Neural cell (in vitro differentiated cells): ENCODE measurements around the gene TEX11. TPM values are rescaled to one million over a fixed set of nuclear protein-coding genes. Genes with fewer than 3 reads are reported as not detected.

Experiments used
- H2AFZ ChIP-seq: fragments of 200-600, 300-800 bp; sonication (generic), shearing (Covaris generic); 2 replicates; pipeline ENCODE4 v1.6.0; 2014; ENCODE audit warnings: low read depth, mild to moderate bottlenecking, antibody characterized with exemption, low read length, moderate library complexity
- H3F3A ChIP-seq: fragments of 200-600 bp; shearing (Covaris generic); 2 replicates; pipeline ENCODE4 v1.6.1; 2016; ENCODE audit warnings: mild to moderate bottlenecking, moderate library complexity, mixed read lengths, antibody characterized with exemption, low read length; ENCODE audit not compliant: insufficient read depth, poor library complexity, severe bottlenecking
- H3K27ac ChIP-seq: fragments of 200-600, 300-800 bp; sonication (generic), shearing (Covaris generic); 2 replicates; pipeline ENCODE4 v1.5.1; 2014; ENCODE audit warnings: mild to moderate bottlenecking, low read length, moderate library complexity
- H3K27me3 ChIP-seq: fragments of 300-800, 200-600 bp; sonication (generic), shearing (Covaris generic); 2 replicates; pipeline ENCODE4 v1.6.0; 2014; ENCODE audit warnings: mild to moderate bottlenecking, low read depth, low read length, moderate library complexity; ENCODE audit not compliant: insufficient read depth
- H3K36me3 ChIP-seq: fragments of 300-800, 200-600 bp; sonication (generic), shearing (Covaris generic); 2 replicates; pipeline ENCODE4 v1.5.1; 2014; ENCODE audit warnings: mild to moderate bottlenecking, antibody characterized with exemption, low read length, moderate library complexity; ENCODE audit not compliant: insufficient read depth
- H3K4me2 ChIP-seq: fragments of 300-800, 200-600 bp; sonication (generic), shearing (Covaris generic); 2 replicates; pipeline ENCODE4 v1.6.0; 2014; ENCODE audit warnings: mild to moderate bottlenecking, low read length
- H3K4me3 ChIP-seq: fragments of 300-800, 200-600 bp; sonication (generic), shearing (Covaris generic); 2 replicates; pipeline ENCODE4 v1.5.1; 2014; ENCODE audit warnings: mild to moderate bottlenecking, low read length, moderate library complexity
- H3K79me2 ChIP-seq: fragments of 200-600 bp; shearing (Covaris generic); replicated peaks from 2 replicates; pipeline ENCODE4 v1.6.0; 2014; ENCODE audit warnings: mild to moderate bottlenecking, low read length, moderate library complexity; ENCODE audit not compliant: insufficient read depth
- H3K9ac ChIP-seq: fragments of 300-800, 200-600 bp; sonication (generic), shearing (Covaris generic); 2 replicates; pipeline ENCODE4 v1.6.1; 2016; ENCODE audit warnings: mild to moderate bottlenecking, low read length, mixed read lengths
- H3K9me2 ChIP-seq: fragments of 200-600 bp; shearing (Covaris generic); 2 replicates; pipeline ENCODE4 v1.6.1; 2016; ENCODE audit warnings: mild to moderate bottlenecking, low read length, mixed read lengths; ENCODE audit not compliant: insufficient read depth
- H3K9me3 ChIP-seq: fragments of 200-600, 300-800 bp; sonication (generic), shearing (Covaris generic); 2 replicates; pipeline ENCODE4 v1.6.1; 2016; ENCODE audit warnings: mild to moderate bottlenecking, mixed run types, low read length, moderate library complexity, mixed read lengths
- H4K20me1 ChIP-seq: fragments of 200-600 bp; shearing (Covaris generic); 2 replicates; pipeline ENCODE4 v1.6.1; 2016; ENCODE audit warnings: mild to moderate bottlenecking, mixed run types; ENCODE audit not compliant: insufficient read depth
- CTCF ChIP-seq: fragments of 450-650 bp; IDR thresholded peaks from 2 replicates; pipeline ENCODE4 v1.5.1; 2014; ENCODE audit warnings: antibody characterized with exemption, mild to moderate bottlenecking, moderate library complexity; ENCODE audit not compliant: poor library complexity, severe bottlenecking
- EP300 ChIP-seq: fragments of 450-650 bp; conservative IDR thresholded peaks from 2 replicates; pipeline ENCODE4 v1.6.1; 2014; ENCODE audit warnings: antibody characterized with exemption, mild to moderate bottlenecking, moderate library complexity; ENCODE audit not compliant: poor library complexity, severe bottlenecking
- EZH2 ChIP-seq: fragments of 200-600, 300-800 bp; shearing (Covaris generic), sonication (generic); IDR thresholded peaks from 2 replicates; pipeline ENCODE4 v1.6.1; 2014; ENCODE audit warnings: antibody characterized with exemption, low read length, borderline replicate concordance, mild to moderate bottlenecking; ENCODE audit not compliant: insufficient read depth, poor library complexity, severe bottlenecking
- MXI1 ChIP-seq: fragments of 450-650 bp; conservative IDR thresholded peaks from 2 replicates; pipeline ENCODE4 v1.6.1; 2014; ENCODE audit warnings: antibody characterized with exemption, mild to moderate bottlenecking; ENCODE audit not compliant: poor library complexity, severe bottlenecking
- POLR2AphosphoS5 ChIP-seq: IDR thresholded peaks from 2 replicates; pipeline ENCODE4 v1.6.1; 2012
- RAD21 ChIP-seq: fragments of 450-650 bp; conservative IDR thresholded peaks from 2 replicates; pipeline ENCODE4 v1.6.1; 2014; ENCODE audit warnings: antibody characterized with exemption, mild to moderate bottlenecking, moderate library complexity
- REST ChIP-seq: IDR thresholded peaks from 2 replicates; pipeline ENCODE4 v1.6.1; 2012; ENCODE audit warnings: borderline replicate concordance
- SMC3 ChIP-seq: fragments of 450-650 bp; conservative IDR thresholded peaks from 2 replicates; pipeline ENCODE4 v1.6.1; 2014; ENCODE audit warnings: antibody characterized with exemption, mild to moderate bottlenecking, moderate library complexity; ENCODE audit not compliant: poor library complexity
- TAF1 ChIP-seq: IDR thresholded peaks from 2 replicates; pipeline ENCODE4 v1.6.1; 2012; ENCODE audit warnings: low read depth
- polyA plus RNA-seq: library from polyadenylated mRNA; depleted of rRNA; stranded (reverse); fragments of >200 nt; gene quantifications from 2 replicates; pipeline ENCODE4 v1.2.3, GENCODE V29; 2014

TEX11 gene
- polyA plus RNA-seq, 1 donor from 2014 or later, result not detected

GRCh38 chrX:70769659-70770227, 138.8 kb downstream of the TEX11 start:
- no peaks in the 10 kb centered on the region for H4K20me1 ChIP-seq
- H3K27me3 ChIP-seq, result no peaks in the 10 kb centered on the region
- H3K4me2 ChIP-seq, result no peak overlapping the region
- no peaks in the 10 kb centered on the region for H3K79me2 ChIP-seq
- H2AFZ ChIP-seq, result no peak overlapping the region
- no peaks in the 10 kb centered on the region for H3K9me2 ChIP-seq
- H3K36me3 ChIP-seq, result no peaks in the 10 kb centered on the region
- no peak for TF ChIP-seq EZH2
- TF ChIP-seq POLR2AphosphoS5, result no peak
- peak; percentile 65 for TF ChIP-seq CTCF
- peak; percentile 66 for TF ChIP-seq SMC3
- TF ChIP-seq EP300, result no peak
- peak; percentile 68 for TF ChIP-seq RAD21
- no peaks in the 10 kb centered on the region for H3K9me3 ChIP-seq
- H3K9ac ChIP-seq, result no peak overlapping the region
- H3F3A ChIP-seq, result no peaks in the 10 kb centered on the region
- no peak overlapping the region for H3K27ac ChIP-seq
- H3K4me3 ChIP-seq, result no peak overlapping the region

- Histone ChIP-seq H3K9ac (no peak overlapping the region), H3K9me3 (no peaks in the 10 kb centered on the region), H3F3A (no peaks in the 10 kb centered on the region), H3K36me3 (no peaks in the 10 kb centered on the region), H2AFZ (no peak overlapping the region), H3K4me3 (no peak overlapping the region), H3K27me3 (no peaks in the 10 kb centered on the region), H3K79me2 (no peaks in the 10 kb centered on the region), H3K9me2 (no peaks in the 10 kb centered on the region), H3K27ac (no peak overlapping the region), H3K4me2 (no peak overlapping the region), H4K20me1 (no peaks in the 10 kb centered on the region)
- TF ChIP-seq EZH2 (no peak), SMC3 (no peak), EP300 (no peak), TAF1 (no peak), POLR2AphosphoS5 (no peak), CTCF (no peak), RAD21 (no peak), REST (no peak), MXI1 (no peak)
Observed at GRCh38 chrX:70762285-70762684, 146.2 kb downstream of the TEX11 start.
